ENCODE results near the gene NUMBL. TPM values are rescaled to one million over a fixed set of nuclear protein-coding genes. Genes with fewer than 3 reads are reported as not detected.

Gene NUMBL
- total and polyA plus RNA-seq, 9 of the 15 experiments (the other 6 are each of a cell fraction or from before 2014, with no cell fraction given), result 0.39 to 38.6 (median 6.6) TPM

GRCh38 chr19:40690693-40691420, 406 bp upstream of the NUMBL start (continued):
- TF ChIP-seq NR3C1 (CRISPR knock-in tag; IDR thresholded peaks at IDR 0.05) (peak; percentile 94), PHF20 (IDR thresholded peaks at IDR 0.05; ENCODE audit: partially characterized antibody) (no peak), CREB1 (IDR thresholded peaks at IDR 0.05) (peak; percentile 28; the same call in 1 of the 2 replicates), CREB1 (CRISPR knock-in tag; IDR thresholded peaks at IDR 0.05) (peak; percentile 4; the same call in 1 of the 2 replicates), POLR3A (IDR thresholded peaks at IDR 0.05; ENCODE audit: borderline replicate concordance, extremely low read depth, insufficient read depth, insufficient read length) (no peak), ZNF184 (CRISPR knock-in tag; IDR thresholded peaks at IDR 0.05) (no peak), SUPT5H (IDR thresholded peaks at IDR 0.05) (peak; percentile 86), NR2C2 (CRISPR knock-in tag; IDR thresholded peaks at IDR 0.05) (no peak), NR2C2 (tag; IDR thresholded peaks at IDR 0.05) (peak; percentile 79), ELF4 (CRISPR knock-in tag; IDR thresholded peaks at IDR 0.05) (no peak), CHAMP1 (IDR thresholded peaks at IDR 0.05) (no peak), HDGF (IDR thresholded peaks at IDR 0.05) (no peak; the same call in 1 of the 2 replicates), ZNF699 (CRISPR knock-in tag; IDR thresholded peaks at IDR 0.05; ENCODE audit: insufficient replicate concordance) (no peak), NFATC3 (IDR thresholded peaks at IDR 0.05) (no peak), CC2D1A (IDR thresholded peaks at IDR 0.05) (no peak), BCOR (IDR thresholded peaks at IDR 0.05) (peak; percentile 50; the same call in 1 of the 2 replicates), ZNF239 (CRISPR knock-in tag; IDR thresholded peaks at IDR 0.05) (no peak), LEF1 (IDR thresholded peaks at IDR 0.05) (peak; percentile 79), EWSR1 (IDR thresholded peaks at IDR 0.05; ENCODE audit: borderline replicate concordance, low read depth, partially characterized antibody) (no peak), FOXK1 (CRISPR knock-in tag; IDR thresholded peaks at IDR 0.05; ENCODE audit: borderline replicate concordance) (no peak), MTA1 (IDR thresholded peaks at IDR 0.05; ENCODE audit: borderline replicate concordance) (0 out of 2 replicates have a peak, but pooled peaks have one; percentile 43)
- TF ChIP-seq, protein P1, sequence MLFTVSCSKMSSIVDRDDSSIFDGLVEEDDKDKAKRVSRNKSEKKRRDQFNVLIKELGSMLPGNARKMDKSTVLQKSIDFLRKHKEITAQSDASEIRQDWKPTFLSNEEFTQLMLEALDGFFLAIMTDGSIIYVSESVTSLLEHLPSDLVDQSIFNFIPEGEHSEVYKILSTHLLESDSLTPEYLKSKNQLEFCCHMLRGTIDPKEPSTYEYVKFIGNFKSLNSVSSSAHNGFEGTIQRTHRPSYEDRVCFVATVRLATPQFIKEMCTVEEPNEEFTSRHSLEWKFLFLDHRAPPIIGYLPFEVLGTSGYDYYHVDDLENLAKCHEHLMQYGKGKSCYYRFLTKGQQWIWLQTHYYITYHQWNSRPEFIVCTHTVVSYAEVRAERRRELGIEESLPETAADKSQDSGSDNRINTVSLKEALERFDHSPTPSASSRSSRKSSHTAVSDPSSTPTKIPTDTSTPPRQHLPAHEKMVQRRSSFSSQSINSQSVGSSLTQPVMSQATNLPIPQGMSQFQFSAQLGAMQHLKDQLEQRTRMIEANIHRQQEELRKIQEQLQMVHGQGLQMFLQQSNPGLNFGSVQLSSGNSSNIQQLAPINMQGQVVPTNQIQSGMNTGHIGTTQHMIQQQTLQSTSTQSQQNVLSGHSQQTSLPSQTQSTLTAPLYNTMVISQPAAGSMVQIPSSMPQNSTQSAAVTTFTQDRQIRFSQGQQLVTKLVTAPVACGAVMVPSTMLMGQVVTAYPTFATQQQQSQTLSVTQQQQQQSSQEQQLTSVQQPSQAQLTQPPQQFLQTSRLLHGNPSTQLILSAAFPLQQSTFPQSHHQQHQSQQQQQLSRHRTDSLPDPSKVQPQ (CRISPR knock-in tag; IDR thresholded peaks at IDR 0.05; ENCODE audit: borderline replicate concordance), result 0 out of 2 replicates have a peak, but pooled peaks have one; percentile 36
- TF ChIP-seq, protein P2, sequence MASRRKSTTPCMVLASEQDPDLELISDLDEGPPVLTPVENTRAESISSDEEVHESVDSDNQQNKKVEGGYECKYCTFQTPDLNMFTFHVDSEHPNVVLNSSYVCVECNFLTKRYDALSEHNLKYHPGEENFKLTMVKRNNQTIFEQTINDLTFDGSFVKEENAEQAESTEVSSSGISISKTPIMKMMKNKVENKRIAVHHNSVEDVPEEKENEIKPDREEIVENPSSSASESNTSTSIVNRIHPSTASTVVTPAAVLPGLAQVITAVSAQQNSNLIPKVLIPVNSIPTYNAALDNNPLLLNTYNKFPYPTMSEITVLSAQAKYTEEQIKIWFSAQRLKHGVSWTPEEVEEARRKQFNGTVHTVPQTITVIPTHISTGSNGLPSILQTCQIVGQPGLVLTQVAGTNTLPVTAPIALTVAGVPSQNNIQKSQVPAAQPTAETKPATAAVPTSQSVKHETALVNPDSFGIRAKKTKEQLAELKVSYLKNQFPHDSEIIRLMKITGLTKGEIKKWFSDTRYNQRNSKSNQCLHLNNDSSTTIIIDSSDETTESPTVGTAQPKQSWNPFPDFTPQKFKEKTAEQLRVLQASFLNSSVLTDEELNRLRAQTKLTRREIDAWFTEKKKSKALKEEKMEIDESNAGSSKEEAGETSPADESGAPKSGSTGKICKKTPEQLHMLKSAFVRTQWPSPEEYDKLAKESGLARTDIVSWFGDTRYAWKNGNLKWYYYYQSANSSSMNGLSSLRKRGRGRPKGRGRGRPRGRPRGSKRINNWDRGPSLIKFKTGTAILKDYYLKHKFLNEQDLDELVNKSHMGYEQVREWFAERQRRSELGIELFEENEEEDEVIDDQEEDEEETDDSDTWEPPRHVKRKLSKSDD (conservative IDR thresholded peaks at IDR 0.05; ENCODE audit: low read length), result no peak

Data from K562 (cell line).